NOMO-1 (cell line): ENCODE measurements around the gene CCL1.

Source experiments
- DNase-seq, 2 experiments: peaks; one replicate each; lab custom pipeline; 2025; ENCODE audit not compliant: unreplicated experiment in 2 of 2; lab: John Stamatoyannopoulos, UW

The CCL1 gene

GRCh38 chr17:34384271-34384670 is 21.2 kb upstream of the CCL1 start:
- no peak for DNase-seq

GRCh38 chr17:34383216-34383615 is 20.2 kb upstream of the CCL1 start:
- no peak for DNase-seq

DNA sequence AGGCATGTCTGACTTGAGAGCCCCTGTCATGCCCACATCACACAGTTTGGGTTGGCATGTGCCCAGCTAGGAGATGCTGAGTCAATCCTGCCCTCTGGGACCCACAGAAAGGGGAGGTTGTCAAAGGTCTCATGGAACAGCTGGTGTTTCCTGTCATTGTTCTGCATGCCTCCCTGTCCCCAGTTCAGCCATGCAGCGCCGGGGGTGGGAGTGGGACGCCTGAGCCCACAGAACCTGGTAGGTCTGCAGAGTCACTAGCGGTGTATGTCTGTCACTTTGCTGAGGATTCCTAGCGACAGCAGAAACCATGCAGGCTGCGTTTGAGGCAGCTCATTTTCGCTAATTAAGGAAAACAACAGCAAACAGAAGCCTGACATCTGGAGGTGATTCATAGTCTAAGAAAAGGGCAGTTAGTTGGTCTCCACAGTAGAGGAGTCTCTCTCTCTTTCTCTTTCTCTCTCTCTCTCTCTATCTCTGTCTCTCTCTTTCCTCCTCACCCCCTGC is 19.6 kb upstream of the CCL1 start:
- peak in 1 of 2 experiments; percentile 51 for DNase-seq

GRCh38 chr17:34379868-34380267 is 16.8 kb upstream of the CCL1 start:
- DNase-seq, result no peak

DNA sequence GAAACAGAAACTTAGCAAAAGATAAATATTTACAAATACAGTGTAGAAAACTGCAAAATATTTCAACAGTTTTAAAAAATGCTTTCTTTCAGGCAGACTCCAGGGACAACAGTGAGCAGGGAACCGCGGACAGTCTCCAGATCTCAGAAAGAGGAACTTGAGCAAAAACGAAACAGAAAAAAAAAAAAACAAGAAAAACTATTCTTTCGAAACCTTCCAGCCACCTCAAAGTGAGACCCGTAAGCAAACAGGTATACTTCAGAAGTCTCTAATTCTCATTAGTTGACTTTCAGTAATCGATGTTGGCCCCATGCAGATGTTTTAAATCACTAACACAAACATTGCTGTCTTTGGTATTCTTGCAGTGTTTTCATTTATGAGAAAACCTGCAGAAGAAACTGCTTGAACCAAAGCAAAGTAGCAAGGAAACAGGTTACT is 15.7 kb upstream of the CCL1 start:
- DNase-seq, result peak; percentile 31 to 82

DNA sequence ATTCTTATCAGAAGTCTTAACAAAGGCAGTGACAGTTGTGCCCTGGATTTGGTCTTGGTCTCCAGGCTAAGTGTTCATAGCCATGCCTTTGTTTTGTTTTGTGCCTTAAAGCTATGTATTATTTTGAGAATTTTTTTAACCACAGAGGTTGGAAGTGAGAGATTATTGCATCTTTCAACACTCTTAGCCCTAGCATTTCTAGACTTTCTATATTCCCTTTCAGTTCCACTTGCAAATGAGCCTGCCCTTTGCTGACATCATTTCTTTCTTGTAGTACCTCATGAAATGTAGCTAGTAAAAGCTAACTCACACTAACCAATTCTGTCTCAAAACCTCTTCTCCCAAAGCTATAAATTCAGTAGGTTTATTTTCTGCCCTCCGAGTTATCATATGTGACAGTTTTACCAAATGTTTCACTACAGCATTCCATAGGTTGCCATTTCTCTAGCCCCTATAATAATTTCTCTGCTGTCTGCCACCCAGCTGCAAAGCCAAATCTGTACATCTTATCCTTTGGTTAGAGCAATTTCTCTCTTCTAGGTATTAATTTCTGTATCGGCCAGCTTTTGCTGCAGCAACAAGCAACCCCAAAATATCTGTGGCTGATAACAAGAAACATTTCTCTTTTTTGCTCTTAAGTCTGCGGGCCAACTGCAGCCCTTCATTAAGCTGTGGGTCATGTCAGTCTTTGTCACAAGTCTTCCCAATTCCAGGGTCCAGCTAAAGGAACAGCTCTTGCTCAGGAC is 14.2 kb upstream of the CCL1 start:
- DNase-seq, result peak; percentile 16 to 32

GRCh38 chr17:34375426-34375997 is 12.5 kb upstream of the CCL1 start:
- no peak for DNase-seq

GRCh38 chr17:34374457-34374856 is 11.4 kb upstream of the CCL1 start:
- DNase-seq, result no peak

- DNase-seq, result peak; percentile 17 to 20
Measured at GRCh38 chr17:34371405-34372100, 8.5 kb upstream of the CCL1 start.

GRCh38 chr17:34370997-34371395 is 8.0 kb upstream of the CCL1 start:
- DNase-seq, result peak; percentile 30 to 39

GRCh38 chr17:34370376-34370996 is 7.5 kb upstream of the CCL1 start:
- no peak for DNase-seq

DNA sequence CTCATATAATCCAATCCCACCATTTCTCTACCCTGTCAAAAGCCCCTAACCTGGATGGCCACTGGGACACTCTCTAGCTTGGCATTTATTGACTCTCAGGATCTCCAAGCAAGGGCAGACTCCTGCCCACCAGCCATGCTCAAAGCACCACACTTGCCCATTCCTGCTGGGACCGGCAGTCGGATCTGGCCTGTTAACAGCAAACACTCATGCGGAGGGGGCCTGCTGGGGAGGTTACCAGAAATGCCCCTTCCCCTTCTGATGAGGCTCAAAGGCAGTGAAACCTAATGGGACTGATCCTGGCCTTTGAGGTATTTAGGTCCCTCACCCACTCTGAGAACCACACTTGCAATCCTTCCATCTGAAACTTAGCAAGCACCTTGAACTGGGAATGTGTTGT is 6.5 kb upstream of the CCL1 start:
- DNase-seq, result no peak

DNA sequence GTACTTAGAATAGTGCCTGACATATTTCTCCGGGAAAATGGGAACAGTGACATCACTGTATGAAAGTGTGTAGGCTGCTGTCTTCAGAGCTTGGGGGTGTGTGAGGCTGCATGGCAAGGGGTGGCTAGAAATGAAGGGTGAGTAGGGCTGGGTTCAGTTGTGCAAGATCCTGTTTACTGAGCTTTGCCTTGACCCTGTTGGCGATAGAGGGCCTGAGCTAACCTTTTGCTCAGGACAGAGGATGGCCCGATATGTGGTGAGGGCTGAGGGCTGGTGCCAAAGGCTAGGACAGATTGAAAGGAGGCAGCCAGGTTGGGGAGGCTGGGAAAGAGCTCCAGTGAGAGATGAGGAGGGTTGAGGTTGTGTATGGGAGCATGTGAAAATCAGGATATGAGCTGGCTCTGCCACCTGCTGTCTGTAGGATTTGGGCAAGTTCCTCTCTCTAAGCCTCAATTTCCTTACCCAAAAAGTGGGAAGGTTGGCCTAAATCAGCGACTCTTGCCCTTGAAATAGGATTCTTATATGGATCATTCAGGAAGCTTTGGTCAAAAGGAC is 6.0 kb upstream of the CCL1 start:
- DNase-seq, result peak; percentile 57 to 71

DNA sequence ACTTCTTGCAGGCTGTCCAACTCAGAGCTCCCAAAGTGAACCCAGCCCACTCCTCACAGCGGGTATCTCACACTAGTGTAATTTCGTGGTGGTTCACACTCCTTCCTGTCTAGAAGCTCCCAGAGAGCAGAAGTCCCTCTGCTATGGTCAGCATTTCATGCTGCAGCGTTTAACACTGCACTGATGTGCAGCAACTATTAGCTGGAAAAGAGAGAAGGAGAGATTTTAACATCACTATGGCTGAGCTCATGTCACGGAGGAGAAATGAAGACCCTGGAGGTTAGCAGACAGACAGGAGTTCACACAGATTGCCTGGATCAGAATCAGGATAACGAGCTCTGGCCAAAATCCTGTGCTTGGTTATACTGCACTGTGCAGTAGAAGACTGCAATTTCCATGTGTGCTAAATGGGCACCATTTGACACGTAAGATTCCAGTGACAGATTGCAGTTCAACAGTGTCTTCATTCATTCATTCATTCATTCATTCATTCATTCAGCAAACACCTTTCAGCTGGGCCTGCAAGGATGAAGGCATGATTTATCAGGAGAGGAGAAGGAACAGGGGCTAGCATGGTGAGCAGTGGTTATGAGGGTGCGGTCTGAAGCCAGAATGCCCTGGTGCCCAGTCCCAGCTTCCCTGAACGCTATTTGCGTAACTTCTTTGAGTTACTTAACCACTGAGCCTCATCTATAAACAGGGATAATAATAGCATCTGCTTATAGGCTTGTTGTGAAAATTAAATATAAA is 5.3 kb upstream of the CCL1 start:
- peak; percentile 51 to 71 for DNase-seq

DNA sequence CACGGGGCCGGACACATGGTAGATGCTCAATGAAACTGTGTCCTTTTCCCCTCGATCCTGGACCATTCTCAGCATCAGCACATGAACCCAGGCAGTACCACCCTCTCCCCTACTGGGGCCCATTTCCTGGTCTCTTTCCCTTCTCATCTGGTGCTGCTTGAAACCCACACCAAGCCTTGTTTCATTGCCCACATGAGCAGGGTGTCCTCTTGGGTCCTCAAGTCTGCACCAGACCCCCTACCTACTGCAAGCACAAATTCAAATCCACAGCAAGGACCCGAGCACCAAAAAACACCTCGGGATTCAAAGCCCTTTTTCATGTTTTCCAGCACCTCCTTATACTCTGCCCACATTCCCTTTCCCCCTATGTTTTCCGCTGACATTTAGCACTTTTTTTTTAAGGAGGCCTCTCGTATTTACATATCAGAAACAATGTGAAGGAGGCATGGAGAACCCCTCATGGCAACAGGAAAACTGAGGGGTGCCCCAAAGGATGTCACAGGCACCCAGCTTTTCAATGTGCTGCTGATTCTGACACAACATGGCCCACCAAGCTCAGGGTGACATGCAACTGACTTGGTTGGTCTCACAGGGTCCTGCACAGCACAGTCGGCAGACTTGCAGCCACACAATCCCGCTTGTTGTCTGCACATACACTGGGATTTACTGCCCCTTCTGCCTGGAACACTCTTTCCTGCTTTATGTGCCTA is 4.6 kb upstream of the CCL1 start:
- DNase-seq, result no peak

- no peak for DNase-seq
Measured at GRCh38 chr17:34366529-34367107, 3.6 kb upstream of the CCL1 start.

DNA sequence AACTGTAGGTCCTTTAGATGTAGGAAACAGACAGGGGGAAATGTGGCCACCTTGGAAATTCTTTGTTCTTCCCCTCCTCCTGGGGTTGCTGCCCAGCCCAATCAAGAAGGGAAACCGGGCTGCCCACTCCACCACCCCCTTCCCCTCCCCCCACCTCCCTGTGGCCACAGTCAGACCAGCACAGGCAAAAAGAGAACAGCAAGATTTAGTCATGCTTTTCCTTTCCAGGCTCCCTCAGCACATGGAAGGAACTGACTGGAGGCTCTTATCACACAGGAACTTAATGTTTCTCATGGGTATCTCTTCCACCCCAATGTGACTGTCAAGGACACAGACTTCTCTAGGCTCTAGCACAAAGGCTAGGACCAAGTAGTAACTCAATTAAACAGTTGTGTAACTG is 3.0 kb upstream of the CCL1 start:
- peak; percentile 22 to 42 for DNase-seq

DNA sequence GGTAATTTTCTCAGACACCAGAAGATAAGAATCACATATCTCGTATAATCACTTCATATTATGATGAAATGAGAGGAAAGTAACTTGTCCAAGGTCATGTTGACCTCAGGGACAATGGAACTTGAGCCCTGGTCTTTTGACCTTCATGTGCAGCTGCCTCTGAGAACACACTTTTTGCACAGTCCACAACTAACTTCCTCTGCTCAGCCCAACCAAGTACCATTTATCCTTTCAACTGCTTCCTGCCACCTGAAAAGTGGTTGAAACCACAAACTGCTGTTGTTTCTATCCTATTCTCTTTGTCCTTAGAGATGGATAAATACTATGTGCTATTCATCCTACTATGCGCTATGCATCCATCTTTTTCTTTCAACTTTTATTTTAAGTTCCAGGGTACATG is 2.3 kb upstream of the CCL1 start:
- peak; percentile 61 to 75 for DNase-seq

- no peak for DNase-seq
Measured at GRCh38 chr17:34364751-34365150, 1.7 kb upstream of the CCL1 start.
